ENCODE measurements around the gene ATP11A.

GRCh38 chr13:112705286-112705685 lies 15.4 kb downstream of the ATP11A start:
- no peak for TF ChIP-seq CTCF (conservative IDR thresholded peaks at IDR 0.05; ENCODE audit: low read depth, low read length)
- TF ChIP-seq EZH2phosphoT487 (IDR thresholded peaks at IDR 0.05; ENCODE audit: borderline replicate concordance, low read length) = no peak
- no peak for TF ChIP-seq EZH2 (IDR thresholded peaks at IDR 0.05; ENCODE audit: low read length, unreplicated experiment)
